Uterus (tissue), 2 donors: ENCODE measurements around the gene ERN2.

Experiments used
- POLR2A ChIP-seq, 2 donors: fragments of 450-650 bp; IDR thresholded peaks; one replicate each; pipeline ENCODE4 v1.6.1; 2016; ENCODE audit warnings: antibody characterized with exemption in 2 of 2, mild to moderate bottlenecking in 1 of 2, moderate library complexity in 1 of 2
- TF ChIP-seq, protein P1 (sequence below), 4 experiments: fragments of 200-600 bp in 2 of 4; fragments of 450-650 bp in 2 of 4; sonication (generic) in 2 of 4; IDR thresholded peaks; one replicate each; pipeline ENCODE4 v1.5.1; 2016 to 2019; ENCODE audit warnings: antibody characterized with exemption in 4 of 4, mild to moderate bottlenecking in 2 of 4, moderate library complexity in 1 of 4

- TF ChIP-seq, protein P1, sequence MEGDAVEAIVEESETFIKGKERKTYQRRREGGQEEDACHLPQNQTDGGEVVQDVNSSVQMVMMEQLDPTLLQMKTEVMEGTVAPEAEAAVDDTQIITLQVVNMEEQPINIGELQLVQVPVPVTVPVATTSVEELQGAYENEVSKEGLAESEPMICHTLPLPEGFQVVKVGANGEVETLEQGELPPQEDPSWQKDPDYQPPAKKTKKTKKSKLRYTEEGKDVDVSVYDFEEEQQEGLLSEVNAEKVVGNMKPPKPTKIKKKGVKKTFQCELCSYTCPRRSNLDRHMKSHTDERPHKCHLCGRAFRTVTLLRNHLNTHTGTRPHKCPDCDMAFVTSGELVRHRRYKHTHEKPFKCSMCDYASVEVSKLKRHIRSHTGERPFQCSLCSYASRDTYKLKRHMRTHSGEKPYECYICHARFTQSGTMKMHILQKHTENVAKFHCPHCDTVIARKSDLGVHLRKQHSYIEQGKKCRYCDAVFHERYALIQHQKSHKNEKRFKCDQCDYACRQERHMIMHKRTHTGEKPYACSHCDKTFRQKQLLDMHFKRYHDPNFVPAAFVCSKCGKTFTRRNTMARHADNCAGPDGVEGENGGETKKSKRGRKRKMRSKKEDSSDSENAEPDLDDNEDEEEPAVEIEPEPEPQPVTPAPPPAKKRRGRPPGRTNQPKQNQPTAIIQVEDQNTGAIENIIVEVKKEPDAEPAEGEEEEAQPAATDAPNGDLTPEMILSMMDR (IDR thresholded peaks at IDR 0.05), result no peak
- no peak for TF ChIP-seq POLR2A (IDR thresholded peaks at IDR 0.05)
These were observed 28.8 kb upstream of the ERN2 start for GRCh38 chr16:23741675-23742303.
